NCI-H524 treated with DMSO at 0.1 percent for 48 hours (cell line): ENCODE data around the gene CABYR.
A peak's percentile ranks its signal among the peaks of the same experiment; 100 is the strongest.

Source experiments
- DNase-seq: peaks from one replicate; lab custom pipeline; 2025; lab: John Stamatoyannopoulos, UW

CABYR gene

GRCh38 chr18:24138789-24139616 is at the start of gene CABYR:
TSS of gene CABYR (plus strand) at chr18:24139062. CDS start at chr18:24143115, 4,053 bp downstream.
- DNase-seq, result peak; percentile 66

GRCh38 chr18:24089076-24089475 is 49.8 kb upstream of the CABYR start:
- no peak for DNase-seq

- no peak for DNase-seq
Observed at GRCh38 chr18:24089515-24090337, 49.1 kb upstream of the CABYR start.

- no peak for DNase-seq
Observed at GRCh38 chr18:24090876-24091275, 48.0 kb upstream of the CABYR start.

- DNase-seq, result no peak
Observed at GRCh38 chr18:24094561-24094960, 44.3 kb upstream of the CABYR start.

GRCh38 chr18:24095976-24096375 is 42.9 kb upstream of the CABYR start:
- DNase-seq, result no peak

- no peak for DNase-seq
Observed at GRCh38 chr18:24103320-24104021, 35.4 kb upstream of the CABYR start.

GRCh38 chr18:24104486-24104885 is 34.4 kb upstream of the CABYR start:
- DNase-seq, result no peak

- no peak for DNase-seq
Observed at GRCh38 chr18:24108641-24109040, 30.2 kb upstream of the CABYR start.

GRCh38 chr18:24111936-24112335 is 26.9 kb upstream of the CABYR start:
- peak; percentile 62 for DNase-seq

- no peak for DNase-seq
Observed at GRCh38 chr18:24112464-24112863, 26.4 kb upstream of the CABYR start.

GRCh38 chr18:24112874-24113615 is 25.8 kb upstream of the CABYR start:
- DNase-seq, result no peak

GRCh38 chr18:24114924-24115549 is 23.8 kb upstream of the CABYR start:
- DNase-seq, result no peak

GRCh38 chr18:24115628-24116027 is 23.2 kb upstream of the CABYR start:
- no peak for DNase-seq

- no peak for DNase-seq
Observed at GRCh38 chr18:24118750-24119577, 19.9 kb upstream of the CABYR start.

- no peak for DNase-seq
Observed at GRCh38 chr18:24120676-24121075, 18.2 kb upstream of the CABYR start.

- no peak for DNase-seq
Observed at GRCh38 chr18:24121625-24122024, 17.2 kb upstream of the CABYR start.

- no peak for DNase-seq
Observed at GRCh38 chr18:24126155-24126961, 12.5 kb upstream of the CABYR start.

- no peak for DNase-seq
Observed at GRCh38 chr18:24127735-24128134, 11.1 kb upstream of the CABYR start.

GRCh38 chr18:24128700-24129099 is 10.2 kb upstream of the CABYR start:
- DNase-seq, result no peak
